Common myeloid progenitor, CD34-positive (primary cell): Measurements from ENCODE around the gene VSNL1.

Experiments used
- CTCF ChIA-PET: fragments of 350-600 bp; sonication (Branson Sonifier 250); formaldehyde crosslinking; loops from one replicate; lab custom pipeline; 2021; ENCODE audit warnings: antibody characterized with exemption; lab: Charles Lee
- POLR2A ChIA-PET: fragments of 350-600 bp; sonication (Branson Sonifier 250); formaldehyde crosslinking; loops from one replicate; lab custom pipeline; 2021; ENCODE audit warnings: antibody characterized with exemption; lab: Charles Lee
- DNase-seq, 3 donors: peaks; one replicate each; pipeline versions ENCODE4 v3.0.0 to v3.0.0-alpha.2; 2013
- H3K27ac ChIP-seq, 2 experiments: 1 replicate in 1 of 2; 2 replicates in 1 of 2; pipeline ENCODE4 v1.7.0; 2013; ENCODE audit warnings: inconsistent platforms in 2 of 2, low read length in 2 of 2, mild to moderate bottlenecking in 2 of 2, low read depth in 1 of 2, moderate library complexity in 1 of 2; ENCODE audit not compliant: severe bottlenecking in 2 of 2, insufficient read depth in 1 of 2, poor library complexity in 1 of 2
- H3K27me3 ChIP-seq, 5 experiments: replicated peaks in 2 of 5; 1 replicate in 3 of 5; 2 replicates in 2 of 5; pipeline versions ENCODE4 v1.6.1 to v1.7.0; 2013; ENCODE audit warnings: low read length in 4 of 5, mild to moderate bottlenecking in 2 of 5, moderate library complexity in 2 of 5, inconsistent platforms in 1 of 5; ENCODE audit not compliant: insufficient read depth in 5 of 5, control insufficient read depth in 4 of 5
- H3K36me3 ChIP-seq, 4 experiments: 1 replicate in 2 of 4; 2 replicates in 2 of 4; pipeline versions ENCODE4 v1.6.1 to v1.7.0; 2013; ENCODE audit warnings: low read length in 3 of 4, control low read depth in 1 of 4, mild to moderate bottlenecking in 1 of 4; ENCODE audit not compliant: control insufficient read depth in 4 of 4, insufficient read depth in 4 of 4
- H3K4me1 ChIP-seq, 4 experiments: 1 replicate in 3 of 4; 2 replicates in 1 of 4; pipeline versions ENCODE4 v1.6.1 to v1.7.1; 2013; ENCODE audit warnings: low read length in 3 of 4, mild to moderate bottlenecking in 3 of 4, control low read depth in 1 of 4, inconsistent platforms in 1 of 4, moderate library complexity in 1 of 4; ENCODE audit not compliant: control insufficient read depth in 4 of 4, insufficient read depth in 4 of 4; ENCODE audit errors: control extremely low read depth in 1 of 4
- H3K4me3 ChIP-seq, 7 experiments: 1 replicate in 4 of 7; 2 replicates in 3 of 7; pipeline versions ENCODE4 v1.5.1 to v1.7.0; 2013; ENCODE audit warnings: mild to moderate bottlenecking in 7 of 7, low read length in 6 of 7, moderate library complexity in 6 of 7, inconsistent platforms in 2 of 7, low read depth in 2 of 7, control low read depth in 1 of 7; ENCODE audit not compliant: insufficient read depth in 4 of 7, control insufficient read depth in 1 of 7; ENCODE audit errors: extremely low read depth in 1 of 7
- H3K9me3 ChIP-seq, 5 experiments: 1 replicate in 4 of 5; 2 replicates in 1 of 5; pipeline versions ENCODE4 v1.6.1 to v1.7.1; 2013; ENCODE audit warnings: low read length in 4 of 5, mild to moderate bottlenecking in 2 of 5, inconsistent platforms in 1 of 5, low read depth in 1 of 5, moderate library complexity in 1 of 5; ENCODE audit not compliant: control insufficient read depth in 4 of 5, insufficient read depth in 2 of 5; ENCODE audit errors: control extremely low read depth in 1 of 5
- WGBS: methylation state at CpG from one replicate; pipeline ENCODE4 v1.1.5; 2013; ENCODE audit not compliant: insufficient coverage; 5-methylcytosine and 5-hydroxymethylcytosine counted together

The VSNL1 gene

GRCh38 chr2:17542471-17542870 lies 2.0 kb downstream of the VSNL1 start:
- Histone ChIP-seq H3K27ac (no peak overlapping the region), H3K9me3 (no peaks in the 10 kb centered on the region), H3K4me3 (no peak overlapping the region), H3K4me1 (peaks cover 2 to 25% (median 16%) of the 10 kb centered on the region in 4 experiments), H3K27me3 (peaks cover 19 to 88% (median 61%) of the 10 kb centered on the region in 5 experiments), H3K36me3 (no peaks in the 10 kb centered on the region)
- no CpG with 5 or more reads among the region's 2 CpGs for WGBS
- no peak for DNase-seq
- POLR2A ChIA-PET, result no interaction called here
- CTCF ChIA-PET, result no interaction called here

- Histone ChIP-seq H3K9me3 (no peaks in the 10 kb centered on the region), H3K27me3 (peaks cover 16 to 86% (median 61%) of the 10 kb centered on the region in 5 experiments), H3K36me3 (no peaks in the 10 kb centered on the region), H3K27ac (no peak overlapping the region), H3K4me3 (no peak overlapping the region), H3K4me1 (peaks cover 2 to 22% (median 16%) of the 10 kb centered on the region in 4 experiments)
- ChIA-PET CTCF (no interaction called here), POLR2A (no interaction called here)
- 45% methylated on average over 3 of the region's 6 CpGs for WGBS
- no peak for DNase-seq
Measured at GRCh38 chr2:17543131-17543660, 2.7 kb downstream of the VSNL1 start.

- Histone ChIP-seq H3K4me1 (peaks cover 0 to 16% (median 9%) of the 10 kb centered on the region in 4 experiments), H3K9me3 (no peaks in the 10 kb centered on the region), H3K4me3 (no peak overlapping the region), H3K27ac (no peak overlapping the region), H3K27me3 (peaks cover 14 to 86% (median 55%) of the 10 kb centered on the region in 5 experiments), H3K36me3 (no peaks in the 10 kb centered on the region)
- DNase-seq, result no peak
- ChIA-PET POLR2A (no interaction called here), CTCF (no interaction called here)
Measured at GRCh38 chr2:17543848-17544247, 3.4 kb downstream of the VSNL1 start.

- POLR2A ChIA-PET, result no interaction called here
- Histone ChIP-seq H3K27me3 (peaks cover 16 to 85% (median 53%) of the 10 kb centered on the region in 5 experiments), H3K27ac (no peak overlapping the region), H3K4me1 (peaks cover 0 to 12% (median 6%) of the 10 kb centered on the region in 4 experiments), H3K36me3 (no peaks in the 10 kb centered on the region), H3K9me3 (no peaks in the 10 kb centered on the region), H3K4me3 (no peak overlapping the region)
- DNase-seq, result no peak
- CTCF ChIA-PET, result no interaction called here
- WGBS, result 80% methylated on average over 1 of the region's 3 CpGs
Measured at GRCh38 chr2:17544256-17544655, 3.8 kb downstream of the VSNL1 start.

GRCh38 chr2:17545680-17546613 lies 5.5 kb downstream of the VSNL1 start:
- no peak for DNase-seq
- no CpG with 5 or more reads among the region's 5 CpGs for WGBS
- Histone ChIP-seq H3K27ac (no peak overlapping the region), H3K9me3 (no peaks in the 10 kb centered on the region), H3K36me3 (no peaks in the 10 kb centered on the region), H3K4me1 (no peaks in the 10 kb centered on the region), H3K27me3 (peaks cover 21 to 72% (median 39%) of the 10 kb centered on the region in 5 experiments), H3K4me3 (no peak overlapping the region)
- ChIA-PET POLR2A (no interaction called here), CTCF (interaction anchor here (1.2 kb wide), 1 partner anchor 31 kb away, joined by 4 read pairs; no protein-coding TSS in a partner anchor)

- no CpG with 5 or more reads among the region's 2 CpGs for WGBS
- no peaks in the 10 kb centered on the region for H3K9me3 ChIP-seq
- ChIA-PET CTCF (interaction anchor here (0.5 to 1.0 kb wide), 2 partner anchors 14 to 126 kb away, joined by 3 read pairs; no protein-coding TSS in a partner anchor), POLR2A (no interaction called here)
- H3K36me3 ChIP-seq, result no peaks in the 10 kb centered on the region
- DNase-seq, result no peak
- H3K27ac ChIP-seq, result no peak overlapping the region
- H3K27me3 ChIP-seq, result peaks cover 16 to 60% (median 28%) of the 10 kb centered on the region in 5 experiments
- H3K4me1 ChIP-seq, result no peaks in the 10 kb centered on the region
- H3K4me3 ChIP-seq, result no peak overlapping the region
Measured at GRCh38 chr2:17547237-17547636, 6.7 kb downstream of the VSNL1 start.

GRCh38 chr2:17547737-17548136 lies 7.2 kb downstream of the VSNL1 start:
- ChIA-PET CTCF (interaction anchor here (0.5 to 1.0 kb wide), 2 partner anchors 14 to 126 kb away, joined by 3 read pairs; no protein-coding TSS in a partner anchor), POLR2A (no interaction called here)
- no peak overlapping the region for H3K27ac ChIP-seq
- H3K27me3 ChIP-seq, result peaks cover 12 to 55% (median 23%) of the 10 kb centered on the region in 5 experiments
- 40% methylated on average over 1 of the region's 5 CpGs for WGBS
- H3K9me3 ChIP-seq, result no peaks in the 10 kb centered on the region
- H3K4me3 ChIP-seq, result no peak overlapping the region
- no peak for DNase-seq
- H3K36me3 ChIP-seq, result no peaks in the 10 kb centered on the region
- H3K4me1 ChIP-seq, result no peaks in the 10 kb centered on the region
